Calu3 (cell line): ENCODE data around the gene SS18L1. TPM values are rescaled to one million over a fixed set of nuclear protein-coding genes. Genes with fewer than 3 reads are reported as not detected.

Experiments
- BruUV-seq: library from RNA; stranded (reverse); fragments of 400-500 nt; replicated peaks from 2 replicates; lab custom pipeline; 2021; lab: Mats Ljungman, UMichigan
- CTCF ChIA-PET: fragments of 300-600 bp; sonication (Branson Sonifier 250); formaldehyde crosslinking; loops from one replicate; lab custom pipeline; 2022; ENCODE audit warnings: antibody characterized with exemption; lab: Charles Lee
- DNase-seq: peaks from one replicate; pipeline ENCODE4 v3.0.0; 2022
- H3K27ac Mint-ChIP-seq: one replicate; pipeline ENCODE4 v1.8.0; 2022; ENCODE audit warnings: mixed read lengths; ENCODE audit not compliant: unreplicated experiment
- H3K27me3 Mint-ChIP-seq: one replicate; pipeline ENCODE4 v1.8.0; 2022; ENCODE audit warnings: mixed read lengths; ENCODE audit not compliant: unreplicated experiment
- H3K36me3 Mint-ChIP-seq: one replicate; pipeline ENCODE4 v1.8.0; 2022; ENCODE audit warnings: mild to moderate bottlenecking, moderate library complexity, mixed read lengths; ENCODE audit not compliant: insufficient read depth, unreplicated experiment
- H3K4me1 Mint-ChIP-seq: one replicate; pipeline ENCODE4 v1.8.0; 2022; ENCODE audit warnings: mild to moderate bottlenecking, low read depth, mixed read lengths; ENCODE audit not compliant: unreplicated experiment
- H3K4me3 Mint-ChIP-seq: one replicate; pipeline ENCODE4 v1.8.0; 2022; ENCODE audit warnings: mild to moderate bottlenecking, low read depth, moderate library complexity, mixed read lengths; ENCODE audit not compliant: unreplicated experiment
- H3K9me3 Mint-ChIP-seq: one replicate; pipeline ENCODE4 v1.8.0; 2022; ENCODE audit warnings: low read depth, mixed read lengths; ENCODE audit not compliant: unreplicated experiment
- CTCF ChIP-seq: fragments of 200-600 bp; IDR thresholded peaks from one replicate; pipeline ENCODE4 v1.8.0; 2022; ENCODE audit warnings: antibody characterized with exemption; ENCODE audit not compliant: unreplicated experiment
- intact Hi-C: fragments of 100-400 bp; cut with micrococcal nuclease; formaldehyde crosslinking; loops from one replicate; pipeline ENCODE4 v1.10.0; 2022; ENCODE audit not compliant: unreplicated experiment
- total RNA-seq: library from RNA; stranded (reverse); gene quantifications from 2 replicates; pipeline ENCODE4 v1.2.3, GENCODE V29; 2022

Gene SS18L1
- total RNA-seq, 1 experiment from 2014 or later = 47.4 TPM

- Mint-ChIP-seq H3K9me3 (no peaks in the 10 kb centered on the region), H3K4me1 (peaks cover 49% of the 10 kb centered on the region), H3K36me3 (peaks cover 96% of the 10 kb centered on the region), H3K27ac (peak overlapping the region; percentile 9), H3K4me3 (peak overlapping the region; percentile 92), H3K27me3 (no peaks in the 10 kb centered on the region)
- DNase-seq = no peak
- CTCF ChIA-PET = interaction anchor here (1.5 kb wide), 1 partner anchor 130 kb away, joined by 6 read pairs; no protein-coding TSS in a partner anchor
- TF ChIP-seq CTCF = no peak
- BruUV-seq = no TSS peak
- intact Hi-C loops = no loop called here
These were observed 2.5 kb upstream of the SS18L1 start for GRCh38 chr20:62141043-62141396.

DNA sequence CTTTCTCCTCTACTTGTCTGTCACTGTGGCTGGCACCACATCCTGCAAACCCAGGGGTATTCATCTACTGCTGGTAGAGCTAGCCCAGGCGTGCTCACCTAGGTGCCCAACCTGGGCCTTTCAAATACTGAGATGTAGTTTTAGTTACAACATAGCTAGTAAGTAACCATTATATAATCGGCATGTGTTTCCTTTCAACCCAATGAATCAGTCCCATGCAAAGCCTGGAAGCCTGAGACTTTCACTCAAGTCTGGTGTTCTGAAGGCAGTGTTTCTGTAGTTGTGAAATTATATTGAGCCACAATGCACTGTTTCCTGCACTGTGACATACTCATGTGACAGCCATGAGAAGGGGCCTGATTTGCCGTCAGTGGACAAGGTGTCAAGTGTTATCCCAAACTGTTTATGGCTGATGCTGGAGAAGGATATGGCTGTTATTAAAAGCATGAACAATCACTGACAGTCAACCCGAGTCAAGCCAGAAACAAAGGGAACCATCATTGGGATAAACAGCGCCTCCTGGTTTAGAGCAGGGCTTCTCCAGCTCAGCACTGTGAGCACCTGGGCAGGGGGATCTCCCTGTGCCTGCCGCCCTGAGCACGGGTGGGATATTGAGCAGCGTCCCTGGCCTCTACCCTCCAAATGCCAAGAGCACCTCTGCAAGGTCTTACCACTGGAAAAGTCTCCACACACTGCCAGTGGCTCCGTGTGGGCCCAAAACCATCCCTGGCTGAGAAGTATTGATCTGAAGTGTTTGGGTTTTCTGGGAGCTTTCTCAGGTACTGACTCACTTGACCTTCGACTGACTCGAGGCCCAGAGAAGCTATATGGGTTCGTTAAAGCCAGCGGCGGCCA, 1.9 kb upstream of the SS18L1 start:
- peak; percentile 44 for TF ChIP-seq CTCF
- intact Hi-C loops = no loop called here
- peaks cover 90% of the 10 kb centered on the region for H3K36me3 Mint-ChIP-seq
- peaks cover 44% of the 10 kb centered on the region for H3K4me1 Mint-ChIP-seq
- no peaks in the 10 kb centered on the region for H3K27me3 Mint-ChIP-seq
- BruUV-seq = TSS peak; percentile 30
- DNase-seq = peak; percentile 46
- H3K27ac Mint-ChIP-seq = peak overlapping the region; percentile 94
- peak overlapping the region; percentile 92 for H3K4me3 Mint-ChIP-seq
- no peaks in the 10 kb centered on the region for H3K9me3 Mint-ChIP-seq
- CTCF ChIA-PET = interaction anchor here (0.7 to 1.5 kb wide), 2 partner anchors 22 to 131 kb away, joined by 3 to 6 read pairs; no protein-coding TSS in a partner anchor

GRCh38 chr20:62142252-62143080, 1.1 kb upstream of the SS18L1 start:
- no peaks in the 10 kb centered on the region for H3K9me3 Mint-ChIP-seq
- intact Hi-C loops = no loop called here
- no peaks in the 10 kb centered on the region for H3K27me3 Mint-ChIP-seq
- peak overlapping the region; percentile 94 for H3K27ac Mint-ChIP-seq
- peaks cover 43% of the 10 kb centered on the region for H3K4me1 Mint-ChIP-seq
- peak overlapping the region; percentile 92 for H3K4me3 Mint-ChIP-seq
- H3K36me3 Mint-ChIP-seq = peaks cover 85% of the 10 kb centered on the region
- DNase-seq = peak; percentile 32
- no peak for TF ChIP-seq CTCF
- BruUV-seq = no TSS peak
- CTCF ChIA-PET = interaction anchor here (0.7 to 1.5 kb wide), 2 partner anchors 23 to 132 kb away, joined by 3 to 6 read pairs; no protein-coding TSS in a partner anchor

DNA sequence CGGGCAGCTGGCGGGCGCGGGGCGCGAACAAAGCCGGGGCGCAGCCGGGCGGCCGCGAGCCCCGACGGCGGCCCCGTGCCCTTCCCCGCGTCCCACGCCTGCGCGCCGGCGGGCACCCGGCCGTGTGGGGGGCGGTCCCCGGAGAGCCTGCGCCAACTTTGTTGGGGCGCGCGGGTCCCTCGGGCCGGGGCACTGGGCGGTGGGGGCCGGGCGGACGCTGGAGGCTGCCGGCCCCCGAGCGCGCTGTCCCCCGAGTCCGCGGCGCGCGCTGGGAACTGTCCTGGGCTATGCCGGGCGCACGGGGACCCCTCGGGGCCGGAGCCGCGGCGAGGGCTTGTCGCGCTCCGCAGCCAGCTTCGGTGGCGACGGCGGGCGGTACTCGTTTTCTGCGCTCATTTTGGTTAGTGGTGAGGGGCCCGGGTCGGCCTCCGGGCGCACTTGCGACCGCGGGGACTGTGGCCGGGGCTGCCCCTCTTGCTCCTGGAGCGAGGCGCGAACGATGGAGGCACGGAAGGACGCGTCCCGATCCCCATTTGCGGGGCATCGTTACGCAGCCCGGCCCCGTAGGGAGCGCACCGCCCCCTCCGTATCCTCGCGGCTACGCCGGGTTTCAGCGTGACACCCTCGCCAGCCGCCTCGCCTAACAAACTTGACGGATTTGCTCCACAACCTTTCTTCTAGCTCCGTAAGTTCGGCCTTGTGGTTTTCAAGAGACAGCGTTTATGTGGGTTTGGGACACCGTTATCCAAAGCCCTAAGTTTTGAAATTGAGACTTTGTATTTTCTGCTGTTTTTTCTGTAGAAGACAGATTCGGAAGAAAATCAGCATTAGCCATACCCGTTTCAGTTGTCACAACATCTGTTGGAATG, 622 bp downstream of the SS18L1 start:
- DNase-seq = peak; percentile 75
- no TSS peak for BruUV-seq
- H3K27me3 Mint-ChIP-seq = no peaks in the 10 kb centered on the region
- peaks cover 73% of the 10 kb centered on the region for H3K36me3 Mint-ChIP-seq
- peak overlapping the region; percentile 92 for H3K4me3 Mint-ChIP-seq
- no peak for TF ChIP-seq CTCF
- CTCF ChIA-PET = no interaction called here
- no peaks in the 10 kb centered on the region for H3K9me3 Mint-ChIP-seq
- intact Hi-C loops = no loop called here
- peak overlapping the region; percentile 78 for H3K27ac Mint-ChIP-seq
- H3K4me1 Mint-ChIP-seq = peaks cover 47% of the 10 kb centered on the region
